AML-193 (cell line): Measurements from ENCODE around the gene BMI1.
"Not testable (repeated sequence)": the region's sequence is repeated elsewhere in the genome, so short reads cannot be mapped to it uniquely, and the experiment has no call there.

ENCODE experiments used
- DNase-seq, 2 experiments: peaks; one replicate each; lab custom pipeline; 2025; lab: John Stamatoyannopoulos, UW

Gene BMI1

DNA sequence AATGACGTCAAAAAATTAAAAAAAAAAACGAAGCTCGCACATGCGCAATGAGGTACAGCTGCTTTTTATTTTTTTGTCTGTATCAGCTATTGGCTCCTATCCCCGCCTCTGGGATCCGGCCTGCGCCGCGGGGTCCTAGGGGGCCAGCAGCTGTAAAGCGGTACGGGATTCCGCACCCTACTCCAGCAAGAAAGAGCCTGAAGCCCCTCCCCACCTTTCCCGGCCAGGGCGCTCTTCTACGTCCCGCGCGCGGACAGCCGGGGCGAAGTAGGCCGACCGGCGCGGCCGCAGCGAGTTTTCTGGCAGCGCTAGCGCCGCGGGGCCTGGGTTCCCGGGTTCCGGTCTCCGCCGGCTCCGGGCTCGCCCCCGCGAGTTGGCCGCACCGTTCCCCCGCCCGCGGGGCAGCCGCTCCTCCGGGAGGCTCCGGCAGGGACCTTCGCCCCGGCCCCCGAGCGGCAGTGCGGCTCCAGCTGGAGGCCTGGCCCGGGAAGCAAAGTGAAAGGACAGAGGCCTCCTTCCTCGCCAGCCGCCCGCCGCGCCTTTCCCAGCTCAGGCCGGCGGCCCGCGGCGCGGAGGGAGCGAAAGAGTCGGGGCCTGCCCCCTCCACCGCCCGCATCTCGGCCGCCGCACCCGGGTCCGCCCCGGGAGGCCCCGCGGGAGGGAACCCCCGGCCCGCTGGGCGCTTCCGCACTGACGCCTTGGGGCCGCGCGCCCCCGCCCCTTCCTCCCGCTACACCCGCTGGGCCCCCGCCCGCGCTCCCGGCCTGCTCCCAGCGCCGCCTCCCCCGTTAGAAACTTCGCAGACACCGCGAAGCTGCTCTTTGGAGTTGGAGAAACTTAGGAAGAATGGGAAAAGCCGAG, 19.7 kb downstream of the BMI1 start:
- DNase-seq: no peak

DNA sequence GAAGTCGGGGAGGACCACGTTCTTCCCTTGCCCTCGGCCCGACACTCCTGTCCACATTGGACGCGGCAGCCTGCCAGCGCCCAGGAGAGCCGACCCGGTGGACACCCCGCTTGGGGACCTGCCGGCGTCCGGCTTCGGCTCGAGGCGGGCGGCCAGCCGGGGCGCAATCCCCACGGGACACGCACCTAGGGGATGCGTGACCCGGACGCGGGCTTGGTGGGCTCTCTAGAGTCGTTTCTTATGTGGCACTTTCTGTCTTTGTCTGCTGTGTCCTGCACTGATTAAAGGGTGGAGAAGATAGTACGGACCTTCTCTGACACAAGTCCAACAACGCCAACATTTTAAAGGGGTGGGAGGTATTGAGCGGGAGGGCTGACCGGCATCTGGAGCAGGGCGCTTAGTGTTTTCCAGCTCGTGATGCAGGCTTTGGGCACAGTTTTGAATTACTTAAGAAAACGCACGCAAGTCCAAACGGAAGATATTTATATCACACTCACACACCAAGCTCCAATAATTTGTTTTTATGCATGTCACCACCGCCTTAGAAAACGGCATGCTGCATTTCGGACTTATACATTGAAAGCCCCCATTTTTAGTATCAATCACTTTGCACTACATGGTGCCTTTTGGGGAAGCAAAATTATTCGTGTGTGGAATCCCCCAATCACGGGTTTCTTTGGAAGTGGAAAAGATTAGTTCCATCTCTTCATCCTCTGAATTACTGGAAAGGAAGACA, 20.5 kb downstream of the BMI1 start:
- DNase-seq: no peak

- no peak for DNase-seq
Observed at GRCh38 chr10:22341926-22342196, 21.0 kb downstream of the BMI1 start.

- DNase-seq: no peak
Observed at GRCh38 chr10:22342421-22342820, 21.5 kb downstream of the BMI1 start.

- no peak for DNase-seq
Observed at GRCh38 chr10:22343731-22344130, 22.8 kb downstream of the BMI1 start.

GRCh38 chr10:22344249-22344648, 23.4 kb downstream of the BMI1 start:
- no peak for DNase-seq

GRCh38 chr10:22344781-22345300, 23.9 kb downstream of the BMI1 start:
- DNase-seq: no peak

- DNase-seq: no peak
Observed at GRCh38 chr10:22345301-22346095, 24.6 kb downstream of the BMI1 start, which contains the start of gene SPAG6. Gene SPAG6 (plus strand): TSS chr10:22345496. CDS start chr10:22345612, 116 bp downstream.

- DNase-seq: no peak
Observed at GRCh38 chr10:22346096-22346661, 25.3 kb downstream of the BMI1 start.

GRCh38 chr10:22349755-22350154, 28.9 kb downstream of the BMI1 start:
- DNase-seq: no peak

- DNase-seq: no peak
Observed at GRCh38 chr10:22351131-22351703, 30.3 kb downstream of the BMI1 start.

DNA sequence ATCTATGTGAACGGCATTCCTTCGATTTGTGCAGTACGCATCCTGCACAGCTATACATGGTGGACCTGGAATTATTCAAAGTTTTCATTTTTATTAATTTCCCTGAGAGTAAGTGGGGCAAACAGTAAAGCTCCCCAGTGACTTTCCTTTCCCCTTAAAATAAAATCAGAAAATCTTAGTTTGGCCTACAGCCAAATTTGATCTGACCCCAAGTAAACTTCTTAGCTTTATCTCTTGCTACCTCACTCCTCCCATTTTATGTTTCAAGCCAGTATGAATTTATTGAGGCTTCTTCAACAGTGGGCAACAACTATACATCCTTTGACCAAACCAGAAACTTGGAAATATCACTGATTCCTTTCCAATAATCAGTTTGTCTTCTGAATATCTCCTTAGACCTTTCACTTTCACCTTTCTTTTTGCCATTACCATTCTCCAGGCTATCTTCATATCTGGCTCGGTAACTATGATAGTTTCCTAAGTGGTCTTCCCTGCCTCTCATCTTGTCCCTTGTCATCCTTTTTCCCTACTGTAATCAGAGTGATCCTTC, 35.5 kb downstream of the BMI1 start:
- DNase-seq: no peak

- DNase-seq: not testable (repeated sequence)
Observed at GRCh38 chr10:22357770-22358169, 36.9 kb downstream of the BMI1 start.

DNA sequence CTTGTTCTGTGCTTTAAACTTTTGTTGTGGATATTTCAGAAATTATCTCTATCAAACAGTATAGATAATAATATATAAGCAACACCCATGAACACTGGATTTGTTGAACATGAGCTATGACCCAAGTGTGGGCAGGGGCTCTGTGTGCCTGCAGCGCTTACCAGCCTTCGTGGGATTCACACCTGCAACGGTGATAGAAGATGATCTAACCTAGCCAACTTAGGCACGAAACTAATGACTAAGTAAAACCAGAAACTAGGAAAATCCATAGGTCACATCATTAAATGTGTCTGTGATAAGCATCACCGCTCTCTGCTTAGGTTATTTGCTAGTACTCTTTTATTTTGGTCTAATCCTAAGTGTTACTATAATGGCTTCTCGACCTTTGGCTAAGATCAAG, 42.4 kb downstream of the BMI1 start:
- DNase-seq: no peak

DNA sequence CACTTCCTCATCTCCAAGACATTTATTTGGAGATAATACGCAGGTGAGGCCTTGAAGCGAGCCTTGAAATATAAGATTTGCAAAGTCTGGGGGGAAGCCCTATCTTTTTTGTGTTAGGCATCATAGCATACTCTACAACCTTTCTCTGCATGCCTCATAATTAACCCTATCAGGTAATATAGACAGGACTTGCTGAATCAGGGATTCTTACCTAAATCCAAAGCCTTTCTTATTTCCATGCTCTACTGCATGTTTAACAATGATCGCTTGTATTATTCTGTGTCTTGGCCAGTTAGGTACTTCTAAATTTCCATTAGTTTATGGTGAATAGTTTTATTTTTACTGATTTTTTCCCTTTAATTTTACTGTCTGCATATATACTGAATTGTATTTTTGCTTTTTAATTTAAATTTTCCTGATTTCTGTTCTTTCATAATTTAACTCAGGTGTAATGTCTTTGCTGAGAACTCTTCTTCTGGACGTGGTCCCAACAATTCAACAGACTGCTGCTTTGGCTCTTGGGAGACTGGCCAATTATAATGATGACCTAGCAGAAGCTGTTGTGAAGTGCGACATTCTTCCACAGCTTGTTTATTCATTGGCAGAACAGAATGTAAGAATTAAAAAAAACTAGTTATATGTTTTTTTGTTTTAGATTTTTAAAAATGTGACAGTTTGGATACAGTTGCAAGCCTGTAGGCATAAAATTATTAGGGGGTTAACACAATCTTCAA, 43.7 kb downstream of the BMI1 start:
- DNase-seq: no peak

- DNase-seq: peak; percentile 21 to 30
Observed at GRCh38 chr10:22365233-22365632, 44.3 kb downstream of the BMI1 start.

- no peak for DNase-seq
Observed at GRCh38 chr10:22365644-22366434, 44.9 kb downstream of the BMI1 start.

GRCh38 chr10:22366435-22366703, 45.5 kb downstream of the BMI1 start:
- DNase-seq: no peak

DNA sequence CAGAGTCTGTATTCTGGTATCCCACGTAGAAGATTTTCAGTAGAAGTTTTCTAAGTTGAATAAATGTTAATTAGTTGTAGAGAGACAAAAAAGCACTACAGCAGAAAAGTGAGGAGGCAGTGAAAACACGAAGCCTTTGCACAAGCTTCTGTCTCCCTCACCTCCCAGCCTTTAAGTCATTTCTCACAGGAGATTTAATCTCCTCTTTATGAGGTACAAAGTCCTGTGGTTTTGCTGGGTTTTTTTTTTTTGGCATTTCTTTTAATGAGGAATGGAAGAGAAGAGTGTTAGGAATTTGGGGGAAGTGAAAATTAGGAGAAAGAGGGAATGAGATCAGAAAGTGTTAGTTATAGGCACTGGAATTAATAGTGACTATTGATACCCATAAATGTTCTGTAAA, 45.9 kb downstream of the BMI1 start:
- no peak for DNase-seq

DNA sequence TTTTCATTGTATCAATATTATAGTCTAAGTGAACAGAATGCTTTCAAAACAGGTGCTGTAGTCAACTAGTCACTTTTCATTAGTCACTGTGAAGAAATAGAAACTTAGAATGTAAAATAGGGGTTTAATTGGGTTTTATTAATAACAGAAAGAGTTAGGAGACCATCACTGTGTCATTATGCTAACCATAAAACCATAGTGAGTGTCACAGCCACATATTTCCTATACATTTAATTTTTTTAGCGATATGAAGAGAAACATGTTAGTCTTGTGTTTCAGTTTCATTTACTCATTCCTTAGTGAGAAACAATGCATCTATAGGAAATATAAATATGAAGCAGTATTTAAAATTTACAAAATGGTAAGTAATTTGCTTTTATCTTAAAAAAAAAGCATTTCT, 46.6 kb downstream of the BMI1 start:
- DNase-seq: no peak
